H1 (cell line): ENCODE measurements around the gene OGDH.

Experiments used
- RFX5 ChIP-seq: IDR thresholded peaks from 2 replicates; pipeline ENCODE4 v1.6.1; 2011; ENCODE audit warnings: low read depth, low read length, improper control_type of control experiment, borderline replicate concordance
- TCF12 ChIP-seq: IDR thresholded peaks from 2 replicates; pipeline ENCODE4 v1.6.1; 2011; ENCODE audit warnings: low read depth, mild to moderate bottlenecking, low read length

DNA sequence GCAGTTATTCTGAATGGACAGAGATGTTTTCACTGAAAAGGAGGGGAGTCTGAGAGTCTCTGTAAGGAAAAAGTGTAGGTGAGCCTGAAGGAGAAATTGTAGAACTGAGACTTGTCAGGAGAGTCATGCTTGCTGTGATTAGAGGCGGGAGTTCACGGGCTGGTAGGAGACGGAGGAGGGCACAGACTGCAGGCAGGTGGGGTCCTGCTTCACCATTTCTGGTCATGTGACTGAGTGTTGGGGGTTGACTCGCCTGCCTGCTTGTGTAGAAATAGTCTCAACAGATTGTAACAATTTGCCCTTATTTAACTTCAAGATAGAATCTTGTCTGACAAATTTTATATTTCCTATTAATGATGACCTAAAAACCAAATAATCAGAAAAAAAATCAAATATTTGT is 70.3 kb downstream of the OGDH start:
- no peak for TF ChIP-seq RFX5
- TF ChIP-seq TCF12, result no peak
